ENCODE results near the gene MEGF9.
"Not testable (repeated sequence)": the region's sequence is repeated elsewhere in the genome, so short reads cannot be mapped to it uniquely, and the experiment has no call there.

Gene MEGF9

DNA sequence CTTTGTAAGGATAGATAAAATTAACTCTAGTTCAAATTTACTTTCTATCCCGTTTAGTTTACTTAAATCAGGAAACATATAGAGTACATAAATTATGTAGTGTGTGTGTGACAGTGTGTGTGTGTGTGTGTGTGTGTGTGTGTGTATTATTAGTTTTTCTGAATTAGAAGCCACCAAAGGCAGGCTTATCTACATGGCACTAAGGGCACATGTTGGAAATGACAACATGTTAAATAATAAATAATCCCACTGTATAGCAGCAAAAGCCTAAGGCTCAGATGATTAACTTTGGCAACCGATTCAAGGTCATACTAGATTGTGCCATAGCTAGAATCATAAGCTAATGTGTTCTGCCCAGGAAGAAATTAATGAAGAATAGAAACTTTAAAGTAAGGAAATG is 54.6 kb downstream of the MEGF9 start:
- no peak for DNase-seq (ENCODE audit: low read depth in 2 of 2, low spot score in 1 of 2)

DNA sequence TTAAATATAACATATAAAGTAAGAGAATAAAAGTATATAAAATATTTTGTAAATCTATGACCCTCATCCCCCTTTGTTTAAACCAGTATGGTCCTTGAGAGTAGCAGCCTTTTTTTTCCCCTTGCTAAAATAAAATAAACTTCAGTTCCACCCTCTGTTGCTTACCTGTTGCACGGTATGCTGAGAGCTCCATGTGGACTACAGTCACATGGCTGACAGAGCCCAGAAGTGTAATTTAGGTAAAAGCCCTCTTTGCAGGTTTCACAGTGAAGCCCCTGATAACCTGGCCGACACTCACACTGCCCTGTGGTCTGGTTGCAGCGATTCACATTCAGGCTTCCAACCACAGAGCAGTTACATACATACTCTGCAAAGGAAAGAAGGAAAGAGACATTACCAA is 55.1 kb downstream of the MEGF9 start:
- DNase-seq (ENCODE audit: low read depth in 2 of 2, low spot score in 1 of 2): no peak

DNA sequence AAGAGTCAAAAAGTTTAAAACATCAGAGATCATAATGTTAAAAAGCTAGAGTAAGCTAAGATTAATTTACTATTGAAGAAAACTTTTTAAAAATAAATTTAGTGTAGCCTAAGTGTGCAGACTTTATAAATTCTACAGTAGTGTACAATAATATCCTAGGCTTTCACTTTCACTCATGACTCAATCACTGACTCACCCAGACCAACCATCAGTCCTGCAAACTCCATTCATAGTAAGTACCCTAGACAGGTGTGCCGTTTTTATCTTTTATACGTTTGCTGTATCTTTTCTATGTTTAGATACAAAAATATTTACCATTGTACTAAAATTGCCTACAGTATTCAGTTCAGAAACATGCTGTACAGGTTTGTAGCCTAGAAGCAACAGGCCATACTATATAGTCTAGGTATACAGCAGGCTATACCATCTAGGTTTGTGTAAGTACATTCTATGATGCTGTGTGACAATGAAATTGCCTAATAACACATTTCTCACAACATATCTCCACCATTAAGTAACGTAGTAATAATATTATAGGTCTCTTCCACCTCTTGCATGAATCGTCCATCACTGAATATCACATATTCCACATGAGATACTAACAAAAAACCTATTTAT is 59.2 kb downstream of the MEGF9 start:
- no peak for DNase-seq (ENCODE audit: low read depth in 2 of 2, low spot score in 1 of 2)

DNA sequence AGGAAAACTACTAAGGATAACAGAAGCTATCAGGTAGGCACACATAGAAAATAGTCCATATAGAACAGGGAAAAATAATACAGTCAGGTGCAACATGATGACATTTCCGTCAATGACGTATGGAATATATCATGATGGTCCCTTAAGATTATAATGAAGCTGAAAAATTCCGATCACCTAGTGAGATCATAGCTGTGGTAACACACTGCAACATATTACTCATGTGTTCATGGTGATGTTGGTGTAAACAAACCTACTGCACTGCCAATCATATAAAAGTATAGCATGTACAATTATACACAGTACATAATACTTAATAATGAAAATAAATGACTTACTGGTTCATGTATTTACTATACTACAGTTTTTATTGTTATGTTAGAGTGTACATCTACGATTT is 60.0 kb downstream of the MEGF9 start:
- no peak for DNase-seq (ENCODE audit: low read depth in 2 of 2, low spot score in 1 of 2)

DNA sequence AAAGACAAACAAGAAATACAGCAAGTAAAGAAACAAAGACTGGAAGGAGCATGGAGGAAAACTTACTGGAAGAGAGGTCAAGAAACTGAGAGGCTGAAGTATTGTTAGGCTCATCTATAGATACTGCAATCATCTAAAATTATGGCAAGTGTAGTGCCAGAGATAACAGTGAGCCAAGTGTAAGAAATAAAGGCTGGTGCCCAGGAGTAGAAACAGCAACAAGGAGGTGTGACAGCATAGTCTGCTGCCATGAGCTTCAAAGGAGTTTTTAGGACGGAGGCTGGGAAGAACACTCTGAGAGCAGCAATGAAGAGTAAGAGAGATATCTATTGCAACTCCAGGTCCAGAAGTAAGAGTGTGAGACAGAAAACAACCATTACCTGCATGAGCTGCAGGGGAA is 60.5 kb downstream of the MEGF9 start:
- no peak for DNase-seq (ENCODE audit: low read depth in 2 of 2, low spot score in 1 of 2)

DNA sequence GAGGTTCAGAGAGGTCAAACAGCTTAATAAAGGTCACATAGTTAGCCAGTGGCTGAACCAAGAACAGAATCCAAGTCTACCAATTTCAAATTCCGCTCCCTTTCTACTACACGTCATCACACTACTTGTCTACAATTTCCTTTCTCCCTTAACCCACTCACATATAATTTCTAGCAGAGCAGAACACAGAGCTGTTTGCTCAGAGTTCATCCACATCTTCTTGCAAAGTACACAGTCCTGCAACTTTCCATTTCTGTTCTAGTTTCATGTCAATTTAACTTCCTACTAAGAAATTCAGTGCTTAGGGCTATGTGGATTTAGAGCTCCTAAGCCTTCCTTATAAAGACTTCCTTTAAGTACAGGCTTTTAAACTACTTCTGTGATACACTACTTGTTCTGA is 61.3 kb downstream of the MEGF9 start:
- no peak for DNase-seq (ENCODE audit: low read depth in 2 of 2, low spot score in 1 of 2)

DNA sequence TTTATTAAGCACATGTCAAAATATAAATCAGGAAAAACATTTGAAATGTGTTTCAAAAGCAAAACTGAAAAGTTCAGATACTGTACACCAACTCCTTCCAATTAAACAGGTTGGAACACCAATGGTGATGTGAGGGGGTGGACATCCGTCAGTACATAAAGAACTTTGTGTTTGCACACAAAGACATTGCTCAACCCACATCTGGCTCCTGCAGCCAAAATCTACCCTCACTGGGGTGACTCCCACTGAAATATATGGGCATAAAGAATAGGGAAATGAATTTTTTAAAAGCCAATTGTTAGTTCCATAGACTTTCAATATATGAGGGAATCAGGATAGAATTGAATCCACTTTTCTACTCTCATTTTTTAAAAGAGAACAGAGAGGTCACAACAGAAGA is 63.9 kb downstream of the MEGF9 start:
- no peak for DNase-seq (ENCODE audit: low read depth in 2 of 2, low spot score in 1 of 2)

DNA sequence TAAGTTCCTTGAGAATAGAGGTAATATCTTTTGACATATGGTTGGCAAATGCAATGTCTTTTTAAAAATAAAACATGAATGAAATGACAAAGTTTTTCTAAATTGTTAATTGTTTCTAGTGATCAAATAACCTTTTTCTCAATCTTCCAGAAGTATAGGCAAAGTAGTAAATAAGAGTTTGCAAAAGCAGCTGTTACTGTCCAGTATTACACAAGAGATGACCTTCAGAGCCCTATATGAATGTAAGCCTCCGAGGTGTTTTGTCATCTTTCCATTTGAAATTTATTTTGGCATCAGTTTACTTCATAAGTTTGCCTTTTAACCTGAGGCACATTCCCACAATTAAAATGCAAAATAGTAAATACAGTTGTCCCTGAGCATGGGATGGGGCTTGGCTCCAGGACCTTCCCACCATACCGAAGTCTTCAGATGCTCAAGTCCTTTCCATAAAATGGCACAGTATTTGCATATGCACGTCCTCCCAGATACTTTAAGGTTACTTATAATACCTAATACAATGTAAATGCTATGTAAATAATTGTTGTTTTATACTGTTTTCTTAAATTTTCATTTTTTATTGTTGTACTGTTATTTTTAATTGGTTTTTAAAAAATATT is 65.6 kb downstream of the MEGF9 start:
- no peak for DNase-seq (ENCODE audit: low read depth in 2 of 2, low spot score in 1 of 2)

DNA sequence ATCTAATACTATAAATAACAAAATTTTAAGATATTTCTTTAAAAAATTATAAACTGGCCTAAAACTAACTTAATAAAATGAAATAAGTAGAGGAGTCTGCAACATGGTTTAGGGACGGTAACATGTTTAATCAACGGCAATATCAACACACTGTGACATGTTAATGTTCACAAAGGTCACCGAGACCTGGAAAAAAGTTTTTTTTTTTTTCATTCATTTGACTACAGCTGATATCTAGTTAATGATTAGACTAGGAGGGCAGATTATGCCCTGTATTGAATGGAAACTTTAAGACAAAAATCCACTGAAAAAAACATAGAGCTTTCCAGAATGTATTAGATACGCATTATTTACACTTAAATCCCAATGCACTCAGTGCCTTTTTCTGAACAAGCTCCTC is 67.3 kb downstream of the MEGF9 start:
- DNase-seq (ENCODE audit: low read depth in 2 of 2, low spot score in 1 of 2): no peak

DNA sequence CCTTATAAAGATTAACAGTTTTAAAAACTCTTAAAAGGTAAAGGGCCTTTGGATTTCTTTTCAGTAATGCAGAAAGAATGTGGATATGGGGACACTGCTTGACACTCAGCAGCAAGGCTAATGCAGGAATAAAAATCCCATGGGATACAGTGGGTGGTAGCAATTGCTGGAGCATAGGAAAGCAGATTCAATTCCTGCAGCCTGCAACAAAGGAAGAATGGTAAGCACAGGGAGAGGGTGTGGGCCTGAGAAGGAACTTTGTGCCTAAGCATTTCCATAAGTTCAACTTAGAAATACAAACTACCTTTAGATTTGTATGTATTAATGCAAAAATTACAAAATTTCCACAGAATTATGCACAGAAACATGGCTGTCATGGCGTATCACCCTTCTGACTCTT is 68.5 kb downstream of the MEGF9 start:
- DNase-seq (ENCODE audit: low read depth in 2 of 2, low spot score in 1 of 2): no peak

DNA sequence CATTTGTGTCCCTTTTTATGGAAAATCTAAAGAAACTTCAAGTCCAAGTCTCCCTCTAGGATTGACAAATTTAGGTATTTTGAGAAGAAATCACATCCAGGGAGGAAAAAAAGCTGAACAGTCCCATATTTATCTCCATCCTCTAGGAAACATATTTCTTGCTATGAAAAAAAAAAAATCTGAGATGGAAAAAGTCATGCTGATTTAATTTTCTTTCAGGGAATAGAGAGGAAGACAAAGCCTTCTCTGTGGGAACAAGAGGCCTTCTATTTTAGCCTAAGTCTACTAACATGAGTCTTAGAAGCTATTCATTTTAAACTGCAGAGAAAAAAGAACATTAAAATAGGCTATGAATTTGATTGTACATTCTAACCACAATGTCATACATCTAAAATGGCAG is 71.2 kb downstream of the MEGF9 start:
- DNase-seq (ENCODE audit: low read depth in 2 of 2, low spot score in 1 of 2): no peak

DNA sequence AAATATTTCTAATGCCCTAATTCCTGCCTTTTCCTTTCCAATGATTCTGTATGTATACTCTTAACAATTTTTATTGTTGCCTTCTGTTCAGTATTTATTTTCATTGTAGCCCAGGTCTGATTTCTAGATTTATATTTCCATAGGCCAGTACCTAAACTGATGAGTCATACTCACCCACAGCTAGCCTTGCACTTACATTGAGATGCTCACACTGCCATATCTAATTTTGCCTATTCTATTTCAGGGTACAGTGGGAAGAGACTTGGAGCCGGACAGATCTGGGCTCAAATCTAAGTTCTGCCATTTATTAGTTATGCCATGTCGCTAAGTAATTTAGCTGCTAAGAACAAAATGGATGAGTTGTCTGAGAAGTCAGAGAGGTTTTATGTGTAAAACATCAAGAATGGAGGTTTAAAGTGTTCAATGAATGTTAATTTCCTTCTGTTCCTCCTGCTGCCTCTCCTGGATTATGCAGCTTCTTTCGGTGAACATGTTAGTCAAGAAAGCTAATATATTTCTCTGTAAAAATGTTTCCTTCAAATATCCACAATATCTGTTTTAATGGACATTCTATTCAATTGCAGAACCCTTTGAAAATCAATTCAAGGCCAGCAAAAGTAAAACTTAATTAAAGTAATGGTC is 72.0 kb downstream of the MEGF9 start:
- DNase-seq (ENCODE audit: low read depth in 2 of 2, low spot score in 1 of 2): no peak

DNA sequence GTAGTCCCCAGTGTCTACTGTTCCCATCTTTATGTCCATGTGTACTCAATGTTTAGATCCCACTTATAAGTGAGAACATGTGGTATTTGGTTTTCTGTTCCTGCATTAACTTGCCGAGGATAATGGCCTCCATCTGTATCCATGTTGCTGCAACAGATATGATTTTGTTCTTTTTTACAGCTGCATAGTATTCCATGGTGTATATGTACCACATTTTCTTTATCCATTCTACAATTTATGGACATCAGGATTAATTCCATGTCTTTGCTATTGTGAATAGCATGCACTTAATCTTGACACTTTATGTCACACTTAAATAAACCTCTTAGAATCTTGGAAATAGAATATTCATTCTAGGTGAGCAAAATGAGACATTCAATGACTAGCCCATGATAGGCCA is 73.4 kb downstream of the MEGF9 start:
- not testable (repeated sequence) for DNase-seq (ENCODE audit: low read depth in 2 of 2, low spot score in 1 of 2)

DNA sequence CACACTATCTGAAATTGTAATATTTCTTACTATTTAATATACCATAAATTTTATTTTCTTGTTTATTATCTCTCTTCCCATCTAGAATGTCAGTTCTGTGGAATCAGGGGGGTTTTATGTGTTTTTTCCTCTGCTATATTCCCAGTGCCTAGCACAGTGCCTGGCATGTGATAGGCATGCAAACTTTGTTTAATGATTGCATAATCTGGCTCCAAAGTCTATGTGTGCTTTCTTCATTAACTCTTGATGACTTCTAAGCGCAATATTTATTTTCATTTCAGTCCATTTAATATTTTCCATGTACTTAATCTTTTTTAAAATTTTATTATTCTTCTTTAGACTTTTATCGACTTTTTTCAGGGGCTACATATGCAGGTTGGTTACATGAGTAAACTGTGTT is 73.9 kb downstream of the MEGF9 start:
- no peak for DNase-seq (ENCODE audit: low read depth in 2 of 2, low spot score in 1 of 2)

DNA sequence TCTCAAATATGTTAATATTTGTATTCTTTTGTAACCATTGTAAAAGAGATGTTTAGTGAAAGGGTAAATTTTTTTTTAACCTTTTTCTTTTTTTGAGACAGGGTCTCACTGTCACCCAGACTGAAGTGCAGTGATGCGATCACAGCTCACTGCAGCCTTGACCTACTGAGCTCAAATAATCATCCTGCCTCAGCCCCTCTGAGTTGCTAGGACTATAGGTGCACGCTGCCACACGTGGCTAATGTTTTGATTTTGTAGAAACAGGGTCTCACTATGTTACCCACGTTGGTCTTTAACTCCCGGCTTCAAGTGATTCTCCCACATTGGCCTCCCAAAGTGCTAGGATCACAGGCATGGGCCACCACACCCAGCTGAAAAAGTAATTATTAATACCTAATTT is 76.4 kb downstream of the MEGF9 start:
- DNase-seq (ENCODE audit: low read depth in 2 of 2, low spot score in 1 of 2): no peak

DNA sequence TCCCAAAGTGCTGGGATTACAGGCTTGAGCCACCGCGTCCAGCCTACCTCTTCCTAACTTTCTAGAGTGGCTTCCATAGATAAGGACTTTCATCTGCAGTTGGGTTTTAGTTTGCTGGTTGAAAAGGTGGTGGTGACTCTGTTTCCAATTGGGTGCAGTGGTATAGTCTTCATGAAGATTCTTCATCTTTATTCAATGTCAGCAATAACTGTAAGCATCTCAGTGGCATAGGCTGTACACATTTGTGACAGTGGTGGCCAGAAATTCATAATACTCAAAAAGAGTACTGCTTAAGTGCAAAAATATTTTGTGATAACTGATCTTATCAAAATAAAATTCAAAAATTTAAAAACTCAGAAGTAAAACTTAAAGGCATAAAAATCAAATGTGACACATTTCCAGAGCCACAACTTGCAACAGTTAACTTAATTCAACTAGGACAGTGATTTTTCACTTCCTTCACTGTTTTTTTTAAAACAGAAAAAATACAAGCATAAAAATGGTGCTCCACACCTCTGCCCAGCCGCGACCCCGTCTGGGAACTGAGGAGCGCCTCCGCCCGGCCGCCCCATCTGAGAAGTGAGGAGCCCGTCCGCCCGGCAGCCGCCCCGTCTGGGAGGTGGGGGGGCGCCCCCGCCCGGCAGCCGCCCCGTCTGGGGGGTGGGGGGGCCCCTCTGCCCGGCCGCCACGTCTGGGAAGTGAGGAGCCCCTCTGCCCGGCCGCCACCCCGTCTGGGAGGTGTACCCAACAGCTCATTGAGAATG is 77.9 kb downstream of the MEGF9 start:
- DNase-seq (ENCODE audit: low read depth in 2 of 2, low spot score in 1 of 2): no peak

DNA sequence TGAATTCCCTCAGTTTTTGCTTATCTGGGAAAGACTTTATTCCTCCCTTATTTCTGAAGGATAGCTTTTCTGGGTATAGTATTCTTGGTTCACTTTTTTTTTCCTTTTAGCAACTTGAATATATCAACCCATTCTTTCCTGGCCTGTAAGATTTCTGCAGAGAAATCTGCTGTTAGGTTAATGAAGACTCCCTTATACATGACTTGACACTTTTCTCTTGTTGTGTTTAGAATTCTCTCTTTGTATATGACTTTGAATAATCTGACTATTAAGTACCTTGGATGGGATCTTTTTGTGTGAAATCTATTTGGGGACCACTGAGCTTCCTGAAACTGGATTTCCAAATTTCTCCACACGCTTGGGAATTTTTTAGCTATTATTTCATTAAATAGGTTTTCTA is 79.3 kb downstream of the MEGF9 start:
- no peak for DNase-seq (ENCODE audit: low read depth in 2 of 2, low spot score in 1 of 2)

DNA sequence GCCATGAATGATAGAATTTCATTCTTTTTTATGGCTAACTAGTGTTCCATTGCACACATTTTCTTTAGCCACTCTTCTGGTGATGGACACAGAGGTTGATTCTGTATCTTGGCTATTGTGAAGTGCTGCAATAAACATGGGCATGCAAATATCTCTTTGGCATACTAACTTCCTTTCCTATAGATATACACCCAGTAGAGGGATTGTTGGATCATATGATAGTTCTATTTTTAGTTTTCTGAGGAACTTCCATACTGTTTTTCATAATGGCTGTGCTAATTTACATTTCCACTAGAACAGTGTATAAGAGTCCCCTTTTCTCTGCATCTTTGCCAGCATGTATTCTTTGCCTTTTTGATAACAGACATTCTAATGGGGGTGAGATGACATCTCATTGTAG is 83.9 kb downstream of the MEGF9 start:
- DNase-seq (ENCODE audit: low read depth in 2 of 2, low spot score in 1 of 2): no peak

DNA sequence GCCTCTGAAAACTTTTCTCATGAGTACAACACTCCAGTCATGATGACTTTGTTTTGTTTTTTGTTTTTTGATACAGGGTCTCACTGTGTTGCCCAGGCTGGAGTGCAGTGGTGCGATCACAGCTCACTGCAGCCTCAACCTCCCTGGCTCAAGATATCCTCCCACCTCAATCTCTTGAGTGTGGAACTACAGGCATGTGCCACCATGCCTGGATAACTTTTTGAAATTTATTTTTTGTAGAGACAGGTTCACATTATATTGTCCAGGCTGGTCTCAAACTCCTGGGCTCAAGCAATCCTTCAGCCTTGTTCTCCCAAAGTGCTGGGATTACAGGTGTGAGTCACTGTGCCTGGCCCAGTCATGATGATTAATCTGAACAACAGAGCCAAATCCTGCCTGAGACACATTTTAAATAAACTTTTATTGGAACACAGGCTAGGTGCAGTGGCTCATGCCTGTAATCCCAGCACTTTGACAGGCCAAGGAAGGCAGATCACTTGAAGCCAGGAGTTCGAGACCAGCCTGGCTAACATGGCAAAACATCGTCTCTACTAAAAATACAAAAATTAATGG is 85.3 kb downstream of the MEGF9 start:
- DNase-seq (ENCODE audit: low read depth in 2 of 2, low spot score in 1 of 2): not testable (repeated sequence)

DNA sequence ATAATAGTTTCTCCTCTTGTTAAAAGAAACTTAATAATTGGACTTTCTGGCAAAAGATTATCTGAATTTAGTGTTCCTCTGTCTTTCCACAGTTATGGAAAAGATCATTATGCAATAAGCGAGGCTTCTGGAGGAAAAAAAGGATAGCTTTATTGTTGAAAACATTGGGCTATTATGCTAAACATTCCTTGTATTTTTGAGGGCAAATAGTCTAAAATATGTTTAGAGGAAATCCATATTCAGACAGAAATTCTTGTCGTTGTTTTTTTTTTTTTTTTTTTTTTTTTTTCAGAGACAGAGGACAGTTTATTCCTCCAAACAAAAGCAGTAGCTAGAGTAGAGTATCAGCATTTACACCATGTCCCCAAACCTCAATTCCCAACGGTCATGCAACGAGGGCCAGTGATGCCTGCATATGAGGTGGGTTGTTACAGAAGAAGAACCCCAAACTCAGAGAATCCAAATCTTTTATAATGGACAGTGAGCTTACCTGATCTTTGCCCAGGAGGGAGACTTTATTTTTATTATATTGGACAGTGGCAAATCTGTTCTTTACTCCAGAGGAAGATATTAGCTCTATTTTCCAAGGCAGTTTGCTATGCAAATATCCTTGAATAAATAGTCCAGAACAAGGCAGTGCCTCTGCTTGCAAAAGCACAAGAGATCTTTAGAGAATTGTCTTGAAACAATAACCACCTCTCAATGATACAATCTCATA is 85.9 kb downstream of the MEGF9 start:
- no peak for DNase-seq (ENCODE audit: low read depth in 2 of 2, low spot score in 1 of 2)

DNA sequence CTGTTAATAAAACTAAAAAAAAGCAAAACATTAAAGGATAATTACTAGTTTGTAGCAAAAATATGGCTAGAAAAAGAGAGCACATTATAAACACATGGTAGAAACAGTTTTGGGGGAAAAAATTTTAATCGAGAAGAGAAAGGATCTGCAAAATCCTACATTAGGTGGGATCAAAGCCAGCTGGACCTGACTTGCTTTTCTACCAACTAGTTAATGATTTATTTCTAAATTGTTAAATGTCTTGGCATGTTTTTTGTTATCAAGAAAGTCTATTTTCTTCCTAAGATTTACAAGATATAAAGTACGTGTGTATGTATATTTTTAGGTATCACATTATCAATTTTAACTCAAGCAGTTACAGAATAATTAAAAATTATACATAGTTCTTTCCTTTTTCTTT is 87.2 kb downstream of the MEGF9 start:
- DNase-seq (ENCODE audit: low read depth in 2 of 2, low spot score in 1 of 2): no peak
